ENCODE measurements around the gene APRT. TPM values are rescaled to one million over a fixed set of nuclear protein-coding genes. Genes with fewer than 3 reads are reported as not detected.

Gene APRT
- total and polyA plus RNA-seq, 9 of the 15 experiments (the other 6 are each of a cell fraction or from before 2014, with no cell fraction given), result 41.7 to 409 (median 146) TPM

DNA sequence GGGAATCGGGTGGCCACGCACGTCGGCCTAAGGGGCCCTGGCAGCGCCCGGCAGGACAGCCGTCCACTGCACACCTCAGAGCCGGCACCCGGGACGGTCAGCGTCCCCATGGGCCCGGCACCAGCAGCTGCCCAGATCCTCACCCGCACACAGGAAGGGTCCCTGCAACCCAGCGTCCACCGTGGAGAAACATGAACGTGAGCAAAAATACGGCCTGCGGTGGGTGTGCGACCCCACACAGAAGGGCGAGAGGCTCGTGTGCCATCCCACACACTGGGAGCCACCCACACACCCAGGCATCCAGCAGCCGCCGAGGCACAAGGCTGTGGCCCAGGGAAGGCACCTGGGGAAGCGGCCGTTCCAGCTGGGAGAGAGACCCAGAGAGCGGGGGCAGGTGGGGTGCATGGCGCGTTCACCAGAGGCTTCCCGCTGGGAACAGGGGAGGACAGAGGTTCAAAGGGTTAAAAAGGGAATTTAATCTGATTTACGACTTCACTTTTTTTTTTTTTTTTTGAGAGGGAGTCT lies 33.1 kb downstream of the APRT start:
- ChIA-PET POLR2A (interaction anchor here (0.5 to 7.0 kb wide), 10 partner anchors 9 to 971 kb away, joined by 3 to 47 read pairs (median 3); partner anchors contain the start of gene APRT), CTCF (ENCODE audit: low intra/inter-chr PET ratio) (interaction anchor here (0.6 kb wide), 1 partner anchor 205 kb away, joined by 7 read pairs; no protein-coding TSS in a partner anchor)
- in situ Hi-C loops (cut with MboI), result no loop called here
- Histone ChIP-seq H2AFZ (ENCODE audit: low read depth, low read length) (no peak overlapping the region), H3K79me2 (ENCODE audit: control insufficient read depth, insufficient read depth, low read length) (peaks cover 100% of the 10 kb centered on the region), H4K20me1 (replicated peaks; ENCODE audit: control insufficient read depth, insufficient read depth, low read length) (peaks cover 24% of the 10 kb centered on the region), H3K9ac (ENCODE audit: insufficient read depth in 1 of 2, low read depth in 2 of 2, low read length in 2 of 2) (peak overlapping the region in 1 of 2 experiments; percentile 99; a peak in 3 of 4 replicates), H3K4me2 (ENCODE audit: insufficient read depth, low read length) (0 out of 2 replicates have a peak overlapping the region, but pooled peaks have one; percentile 78), H3K36me3 (ENCODE audit: control insufficient read depth, insufficient read depth, low read length) (peaks cover 69% of the 10 kb centered on the region), H3K9me3 (replicated peaks; ENCODE audit: control insufficient read depth, insufficient read depth, low read depth, low read length) (no peaks in the 10 kb centered on the region), H3K27ac (ENCODE audit: extremely low read depth, low read depth, low read length) (peak overlapping the region; percentile 38; the same call in 2 of the 3 replicates), H3K9me1 (ENCODE audit: control insufficient read depth, insufficient read depth, low read length) (peaks cover 5% of the 10 kb centered on the region), H3K4me3 (no peak overlapping the region), H3K27me3 (ENCODE audit: control insufficient read depth in 2 of 2, insufficient read depth in 2 of 2, low read length in 2 of 2) (no peaks in the 10 kb centered on the region), H3K4me1 (replicated peaks in 1 of 2; ENCODE audit: control insufficient read depth in 2 of 2, insufficient read depth in 2 of 2, low read length in 2 of 2) (peaks cover 57 to 98% of the 10 kb centered on the region in 2 experiments)
- TF ChIP-seq, protein P1, sequence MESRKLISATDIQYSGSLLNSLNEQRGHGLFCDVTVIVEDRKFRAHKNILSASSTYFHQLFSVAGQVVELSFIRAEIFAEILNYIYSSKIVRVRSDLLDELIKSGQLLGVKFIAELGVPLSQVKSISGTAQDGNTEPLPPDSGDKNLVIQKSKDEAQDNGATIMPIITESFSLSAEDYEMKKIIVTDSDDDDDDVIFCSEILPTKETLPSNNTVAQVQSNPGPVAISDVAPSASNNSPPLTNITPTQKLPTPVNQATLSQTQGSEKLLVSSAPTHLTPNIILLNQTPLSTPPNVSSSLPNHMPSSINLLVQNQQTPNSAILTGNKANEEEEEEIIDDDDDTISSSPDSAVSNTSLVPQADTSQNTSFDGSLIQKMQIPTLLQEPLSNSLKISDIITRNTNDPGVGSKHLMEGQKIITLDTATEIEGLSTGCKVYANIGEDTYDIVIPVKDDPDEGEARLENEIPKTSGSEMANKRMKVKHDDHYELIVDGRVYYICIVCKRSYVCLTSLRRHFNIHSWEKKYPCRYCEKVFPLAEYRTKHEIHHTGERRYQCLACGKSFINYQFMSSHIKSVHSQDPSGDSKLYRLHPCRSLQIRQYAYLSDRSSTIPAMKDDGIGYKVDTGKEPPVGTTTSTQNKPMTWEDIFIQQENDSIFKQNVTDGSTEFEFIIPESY (CRISPR knock-in tag; IDR thresholded peaks at IDR 0.05), result peak; percentile 73
- TF ChIP-seq RBFOX2 (IDR thresholded peaks at IDR 0.05; ENCODE audit: low read depth, low read length) (peak; percentile 67), EGR1 (conservative IDR thresholded peaks at IDR 0.05) (peak; percentile 23; the same call in 1 of the 2 replicates), BDP1 (IDR thresholded peaks at IDR 0.05; ENCODE audit: insufficient read depth, insufficient read length) (no peak), MEF2A (IDR thresholded peaks at IDR 0.05; ENCODE audit: control insufficient read depth, low read depth, low read length) (no peak), FIP1L1 (IDR thresholded peaks at IDR 0.05; ENCODE audit: low read depth, low read length, poor library complexity, severe bottlenecking) (peak; percentile 55), ZFP1 (CRISPR knock-in tag; IDR thresholded peaks at IDR 0.05) (no peak), CREB1 (IDR thresholded peaks at IDR 0.05) (no peak), CREB1 (CRISPR knock-in tag; IDR thresholded peaks at IDR 0.05) (no peak), POLR2AphosphoS5 (IDR thresholded peaks at IDR 0.05; ENCODE audit: control insufficient read depth, insufficient read depth, low read depth, low read length) (peak; percentile 13; the same call in 1 of the 2 replicates), POLR2G (IDR thresholded peaks at IDR 0.05; ENCODE audit: low read depth, low read length) (peak; percentile 57)
- TF ChIP-seq, protein P2, sequence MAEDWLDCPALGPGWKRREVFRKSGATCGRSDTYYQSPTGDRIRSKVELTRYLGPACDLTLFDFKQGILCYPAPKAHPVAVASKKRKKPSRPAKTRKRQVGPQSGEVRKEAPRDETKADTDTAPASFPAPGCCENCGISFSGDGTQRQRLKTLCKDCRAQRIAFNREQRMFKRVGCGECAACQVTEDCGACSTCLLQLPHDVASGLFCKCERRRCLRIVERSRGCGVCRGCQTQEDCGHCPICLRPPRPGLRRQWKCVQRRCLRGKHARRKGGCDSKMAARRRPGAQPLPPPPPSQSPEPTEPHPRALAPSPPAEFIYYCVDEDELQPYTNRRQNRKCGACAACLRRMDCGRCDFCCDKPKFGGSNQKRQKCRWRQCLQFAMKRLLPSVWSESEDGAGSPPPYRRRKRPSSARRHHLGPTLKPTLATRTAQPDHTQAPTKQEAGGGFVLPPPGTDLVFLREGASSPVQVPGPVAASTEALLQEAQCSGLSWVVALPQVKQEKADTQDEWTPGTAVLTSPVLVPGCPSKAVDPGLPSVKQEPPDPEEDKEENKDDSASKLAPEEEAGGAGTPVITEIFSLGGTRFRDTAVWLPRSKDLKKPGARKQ (CRISPR knock-in tag; IDR thresholded peaks at IDR 0.05), result 0 out of 2 replicates have a peak, but pooled peaks have one; percentile 49
- TF ChIP-seq, protein P3, sequence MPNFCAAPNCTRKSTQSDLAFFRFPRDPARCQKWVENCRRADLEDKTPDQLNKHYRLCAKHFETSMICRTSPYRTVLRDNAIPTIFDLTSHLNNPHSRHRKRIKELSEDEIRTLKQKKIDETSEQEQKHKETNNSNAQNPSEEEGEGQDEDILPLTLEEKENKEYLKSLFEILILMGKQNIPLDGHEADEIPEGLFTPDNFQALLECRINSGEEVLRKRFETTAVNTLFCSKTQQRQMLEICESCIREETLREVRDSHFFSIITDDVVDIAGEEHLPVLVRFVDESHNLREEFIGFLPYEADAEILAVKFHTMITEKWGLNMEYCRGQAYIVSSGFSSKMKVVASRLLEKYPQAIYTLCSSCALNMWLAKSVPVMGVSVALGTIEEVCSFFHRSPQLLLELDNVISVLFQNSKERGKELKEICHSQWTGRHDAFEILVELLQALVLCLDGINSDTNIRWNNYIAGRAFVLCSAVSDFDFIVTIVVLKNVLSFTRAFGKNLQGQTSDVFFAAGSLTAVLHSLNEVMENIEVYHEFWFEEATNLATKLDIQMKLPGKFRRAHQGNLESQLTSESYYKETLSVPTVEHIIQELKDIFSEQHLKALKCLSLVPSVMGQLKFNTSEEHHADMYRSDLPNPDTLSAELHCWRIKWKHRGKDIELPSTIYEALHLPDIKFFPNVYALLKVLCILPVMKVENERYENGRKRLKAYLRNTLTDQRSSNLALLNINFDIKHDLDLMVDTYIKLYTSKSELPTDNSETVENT (CRISPR knock-in tag; IDR thresholded peaks at IDR 0.05), result 0 out of 2 replicates have a peak, but pooled peaks have one; percentile 27
- intact Hi-C loops (cut with micrococcal nuclease), result no loop called here
- FAIRE-seq (no peak), ATAC-seq (no peak), DNase-seq (ENCODE audit: extremely low read depth in 1 of 4, low spot score in 3 of 4) (no peak)
- 88% methylated on average over 30 of the region's 30 CpGs for WGBS (ENCODE audit: insufficient coverage, low coverage, missing lambda C conversion rate)
- no TSS peak for BruUV-seq (replicated peaks)
